ENCODE measurements around the gene PHEX. TPM values are rescaled to one million over a fixed set of nuclear protein-coding genes. Genes with fewer than 3 reads are reported as not detected.

Gene PHEX
- total RNA-seq, 1 donor from 2014 or later = 1.6 TPM

DNA sequence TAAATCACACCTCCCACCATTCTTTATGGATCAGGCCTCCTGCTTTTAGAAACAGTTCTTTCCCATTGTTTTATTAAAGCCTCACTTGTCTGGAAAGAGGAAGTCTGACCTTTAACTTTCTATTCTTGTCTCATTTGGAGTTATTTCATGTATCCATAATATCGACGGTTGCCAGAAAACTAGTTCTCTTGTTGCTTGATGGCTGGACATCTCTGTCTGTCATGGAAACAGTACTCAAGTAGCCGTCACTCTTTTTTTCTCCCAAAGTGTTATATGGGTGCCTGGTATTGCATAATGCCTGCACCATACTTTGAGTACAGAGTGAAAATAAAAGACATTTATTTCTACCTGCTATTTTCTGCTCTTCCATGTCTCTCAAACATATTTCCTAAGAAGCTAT, 61.4 kb downstream of the PHEX start:
- TF ChIP-seq CTCF (conservative IDR thresholded peaks at IDR 0.05) = no peak
- Mint-ChIP-seq H3K27me3 (no peaks in the 10 kb centered on the region), H3K9me3 (peaks cover 10% of the 10 kb centered on the region), H3K4me1 (ENCODE audit: unreplicated experiment) (peaks cover 18% of the 10 kb centered on the region), H3K27ac (no peak overlapping the region), H3K4me3 (no peak overlapping the region), H3K36me3 (no peaks in the 10 kb centered on the region)
- no peak for DNase-seq (ENCODE audit: extremely low spot score, unreplicated experiment)

- H3K36me3 Mint-ChIP-seq = no peaks in the 10 kb centered on the region
- H3K27ac Mint-ChIP-seq = peak overlapping the region; percentile 24
- H3K9me3 Mint-ChIP-seq = peaks cover 10% of the 10 kb centered on the region
- DNase-seq (ENCODE audit: extremely low spot score, unreplicated experiment) = no peak
- peak overlapping the region; percentile 12 for H3K4me3 Mint-ChIP-seq
- peaks cover 25% of the 10 kb centered on the region for H3K4me1 Mint-ChIP-seq (ENCODE audit: unreplicated experiment)
- no peak for TF ChIP-seq CTCF (conservative IDR thresholded peaks at IDR 0.05)
- no peaks in the 10 kb centered on the region for H3K27me3 Mint-ChIP-seq
Measured at GRCh38 chrX:22095286-22095685, 63.2 kb downstream of the PHEX start.

DNA sequence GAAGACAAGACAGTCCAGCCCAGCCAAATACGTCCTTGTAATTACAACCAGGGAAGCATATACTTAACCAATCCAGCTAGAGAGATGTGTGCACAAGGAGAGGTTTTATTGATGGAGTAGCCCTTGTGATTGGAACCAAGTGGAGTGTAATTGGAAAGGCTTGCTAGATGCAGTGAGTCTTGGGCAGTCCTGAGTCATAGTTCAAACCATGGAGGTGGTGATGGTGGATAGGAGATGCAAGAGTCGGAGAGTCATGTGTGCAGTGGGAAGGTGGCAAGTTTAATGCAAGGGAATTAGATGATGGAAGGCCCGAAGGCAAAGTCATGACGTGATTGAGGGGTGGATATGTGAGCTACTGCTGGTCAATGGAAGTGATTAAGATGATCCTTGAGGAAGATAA, 63.7 kb downstream of the PHEX start:
- Mint-ChIP-seq H3K27me3 (no peaks in the 10 kb centered on the region), H3K4me3 (no peak overlapping the region), H3K4me1 (ENCODE audit: unreplicated experiment) (peaks cover 25% of the 10 kb centered on the region), H3K9me3 (peaks cover 10% of the 10 kb centered on the region), H3K36me3 (no peaks in the 10 kb centered on the region), H3K27ac (peak overlapping the region; percentile 24)
- TF ChIP-seq CTCF (conservative IDR thresholded peaks at IDR 0.05) = no peak
- no peak for DNase-seq (ENCODE audit: extremely low spot score, unreplicated experiment)

DNA sequence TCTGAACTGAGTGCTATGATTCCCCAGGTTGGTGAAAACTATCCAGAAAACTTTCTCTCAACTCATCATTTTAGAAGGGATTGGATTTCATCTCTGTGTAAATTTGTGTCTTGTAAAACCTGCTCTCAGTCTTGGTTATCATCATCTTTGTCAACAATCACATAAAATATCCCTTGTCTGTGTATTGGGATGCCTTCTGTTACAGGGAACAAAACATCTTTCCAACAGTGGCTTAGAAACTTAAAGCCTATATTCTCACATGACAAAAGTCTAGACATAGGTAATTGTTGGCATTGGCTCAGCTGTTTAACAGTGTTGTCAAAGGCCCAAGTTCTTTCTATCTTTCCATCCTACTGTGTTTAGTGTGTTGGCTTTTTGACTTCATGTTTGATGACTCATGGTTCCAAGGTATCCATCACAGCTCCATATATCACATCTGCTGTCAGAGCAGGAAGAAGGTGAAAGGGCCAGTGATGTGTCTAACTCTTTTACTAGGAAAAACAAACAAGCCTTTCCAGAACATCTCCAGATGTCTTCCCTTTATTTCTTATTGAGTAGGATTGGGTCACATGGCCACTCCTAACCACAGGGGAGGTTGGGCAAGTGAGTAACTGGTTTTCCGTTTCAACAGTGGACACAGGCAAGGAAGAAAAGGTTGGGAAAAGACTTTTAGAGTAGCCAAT, 65.0 kb downstream of the PHEX start:
- no peak for TF ChIP-seq CTCF (conservative IDR thresholded peaks at IDR 0.05)
- peak overlapping the region; percentile 90 for H3K27ac Mint-ChIP-seq
- H3K27me3 Mint-ChIP-seq = no peaks in the 10 kb centered on the region
- peak overlapping the region; percentile 68 for H3K4me3 Mint-ChIP-seq
- H3K9me3 Mint-ChIP-seq = peaks cover 10% of the 10 kb centered on the region
- peaks cover 25% of the 10 kb centered on the region for H3K4me1 Mint-ChIP-seq (ENCODE audit: unreplicated experiment)
- DNase-seq (ENCODE audit: extremely low spot score, unreplicated experiment) = no peak
- H3K36me3 Mint-ChIP-seq = no peaks in the 10 kb centered on the region

- Mint-ChIP-seq H3K9me3 (peaks cover 8% of the 10 kb centered on the region), H3K36me3 (peaks cover 4% of the 10 kb centered on the region), H3K27ac (no peak overlapping the region), H3K4me1 (ENCODE audit: unreplicated experiment) (peaks cover 3% of the 10 kb centered on the region), H3K4me3 (no peak overlapping the region), H3K27me3 (no peaks in the 10 kb centered on the region)
- no peak for TF ChIP-seq CTCF (conservative IDR thresholded peaks at IDR 0.05)
- DNase-seq (ENCODE audit: extremely low spot score, unreplicated experiment) = no peak
Measured at GRCh38 chrX:22105231-22105630, 73.1 kb downstream of the PHEX start.

Data from type B pancreatic cell (in vitro differentiated cells).